ENCODE results near the gene TMEM135.
"Not testable (repeated sequence)": the region's sequence is repeated elsewhere in the genome, so short reads cannot be mapped to it uniquely, and the experiment has no call there.

Gene TMEM135

DNA sequence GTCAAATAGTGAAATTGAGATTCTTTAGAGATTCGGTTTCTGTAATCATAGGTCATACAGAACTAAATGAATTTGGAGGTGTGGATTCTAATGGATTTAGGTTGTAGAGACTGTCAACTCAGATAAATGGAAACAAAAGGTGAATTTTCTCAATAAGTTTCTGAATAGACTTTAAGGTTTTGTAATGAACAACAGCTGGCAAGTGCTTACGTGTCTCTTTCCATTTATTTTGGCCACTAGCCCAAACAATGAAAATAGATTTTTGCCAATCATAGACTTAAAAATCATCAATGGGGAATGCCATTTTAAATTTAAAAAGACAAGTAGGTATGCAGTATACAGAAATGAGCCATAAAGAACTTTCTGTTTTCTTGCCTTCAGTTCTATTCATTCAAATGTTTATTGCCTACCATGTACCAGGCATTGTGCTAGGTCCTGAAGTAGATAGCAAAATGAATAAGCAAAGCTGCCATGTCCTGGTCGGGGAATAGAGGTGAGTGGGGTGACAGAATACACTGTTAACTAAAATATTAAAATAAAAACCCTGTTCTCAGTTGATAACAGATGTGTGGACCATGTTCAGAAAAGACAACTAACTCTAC, 16.9 kb upstream of the TMEM135 start:
- DNase-seq (ENCODE audit: low spot score): no peak

DNA sequence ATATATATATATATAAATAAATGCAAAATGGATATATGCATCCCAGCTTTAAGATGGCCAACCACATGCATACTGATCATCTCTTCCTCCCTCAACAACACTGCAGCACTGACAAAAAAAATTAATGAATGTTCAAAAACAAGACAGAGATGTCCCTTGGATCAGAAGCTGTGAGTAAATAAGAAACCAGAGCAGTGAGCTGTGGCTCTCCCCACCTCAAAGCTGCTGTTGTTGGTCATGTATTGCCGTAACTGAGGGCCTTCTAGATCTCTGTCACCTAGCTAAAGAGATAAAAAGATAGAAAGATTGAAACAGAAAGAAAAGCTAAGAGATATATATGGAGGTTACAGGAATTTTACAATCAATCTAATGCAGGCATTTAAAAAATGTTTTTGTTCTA, 15.5 kb upstream of the TMEM135 start:
- DNase-seq (ENCODE audit: low spot score): no peak

- DNase-seq (ENCODE audit: low spot score): no peak
Observed at GRCh38 chr11:87022738-87023137, 15.0 kb upstream of the TMEM135 start.

DNA sequence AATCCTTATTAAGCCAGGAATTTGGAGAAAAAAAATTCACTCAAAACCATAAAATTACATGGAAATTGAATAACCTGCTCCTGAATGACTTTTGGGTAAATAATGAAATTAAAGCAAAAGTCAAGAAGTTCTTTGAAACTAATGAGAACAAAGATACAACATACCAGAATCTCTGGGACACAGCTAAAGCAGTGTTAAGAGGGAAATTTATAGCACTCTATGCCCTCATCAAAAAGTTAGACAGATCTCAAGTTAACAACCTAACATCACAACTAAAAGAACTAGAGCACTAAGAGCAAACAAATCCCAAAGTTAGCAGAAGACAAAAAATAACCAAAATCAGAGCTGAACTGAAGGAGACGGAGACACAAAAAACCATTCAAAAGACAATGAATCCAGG, 11.3 kb upstream of the TMEM135 start:
- DNase-seq (ENCODE audit: low spot score): not testable (repeated sequence)

- DNase-seq (ENCODE audit: low spot score): no peak
Observed at GRCh38 chr11:87030458-87031054, 7.2 kb upstream of the TMEM135 start.

GRCh38 chr11:87031433-87032170, 6.1 kb upstream of the TMEM135 start:
- no peak for DNase-seq (ENCODE audit: low spot score)

DNA sequence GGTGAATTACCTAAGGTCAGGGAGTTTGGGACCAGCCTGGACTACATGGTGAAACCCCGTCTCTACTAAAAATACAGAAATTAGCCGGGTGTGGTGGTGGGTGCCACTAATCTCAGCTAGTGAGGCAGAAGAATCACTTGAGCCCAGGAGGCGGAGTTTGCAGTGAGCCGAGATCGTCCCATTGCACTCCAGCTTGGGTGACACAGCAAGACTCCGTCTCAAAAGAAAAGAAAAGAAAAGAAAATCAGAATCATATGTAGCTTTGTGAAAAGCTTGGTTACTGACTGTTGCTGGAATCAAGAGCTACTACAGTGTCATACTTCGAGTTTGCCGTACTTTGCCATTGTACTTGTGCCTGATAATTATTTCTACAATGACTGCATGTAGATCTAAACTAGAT, 4.2 kb upstream of the TMEM135 start:
- DNase-seq (ENCODE audit: low spot score): no peak

DNA sequence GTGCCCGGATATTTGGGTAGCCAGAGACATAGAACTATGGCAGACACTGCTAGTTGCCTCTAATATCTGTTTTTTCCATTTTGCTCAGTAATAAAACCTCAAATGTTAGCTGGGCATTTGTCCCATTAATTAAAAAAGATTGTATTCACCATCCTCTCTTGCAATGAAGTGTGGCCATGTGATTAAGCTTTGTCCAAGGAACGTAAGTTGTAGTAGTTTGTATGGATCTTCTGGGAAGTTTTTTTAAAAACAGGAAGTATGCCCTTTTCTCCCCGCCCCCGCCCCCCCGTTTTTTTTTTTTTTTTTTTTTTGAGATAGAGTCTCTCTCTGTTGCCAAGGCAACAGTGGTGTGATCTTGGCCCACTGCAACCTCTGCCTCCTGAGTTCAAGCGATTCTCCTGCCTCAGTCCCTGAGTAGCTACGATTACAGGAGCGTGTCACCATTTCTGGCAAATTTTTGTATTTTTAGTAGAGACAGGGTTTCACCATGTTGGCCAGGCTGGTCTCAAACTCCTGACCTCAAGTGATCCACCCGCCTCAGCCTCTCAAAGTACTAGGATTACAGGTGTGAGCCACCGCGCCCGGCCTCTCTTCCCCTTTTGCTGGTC, 1.7 kb upstream of the TMEM135 start:
- no peak for DNase-seq (ENCODE audit: low spot score)

GRCh38 chr11:87036756-87037449, 831 bp upstream of the TMEM135 start:
- no peak for DNase-seq (ENCODE audit: low spot score)

GRCh38 chr11:87038235-87038977, 672 bp downstream of the TMEM135 start:
- DNase-seq (ENCODE audit: low spot score): peak; percentile 40

GRCh38 chr11:87039371-87039770, 1.6 kb downstream of the TMEM135 start:
- peak; percentile 21 for DNase-seq (ENCODE audit: low spot score)

DNA sequence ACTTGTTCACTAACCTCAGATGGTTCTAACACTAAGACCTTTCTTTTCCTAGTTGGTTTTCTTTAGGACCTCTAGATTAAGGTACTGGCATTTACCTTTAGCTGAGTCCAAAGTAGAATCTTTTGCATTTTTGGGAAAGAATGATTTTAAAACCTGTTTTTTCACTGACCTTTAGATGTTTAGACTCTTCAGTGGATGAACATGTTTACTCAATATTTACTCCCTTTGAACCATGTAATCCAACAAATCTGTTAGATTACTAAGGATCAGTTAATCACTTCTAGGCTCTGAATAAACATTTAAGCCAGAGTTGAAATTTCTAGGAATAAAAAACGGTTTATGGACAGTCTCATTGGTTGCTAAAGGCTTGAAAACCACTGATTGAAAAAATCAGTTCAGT, 6.2 kb downstream of the TMEM135 start:
- DNase-seq (ENCODE audit: low spot score): no peak

DNA sequence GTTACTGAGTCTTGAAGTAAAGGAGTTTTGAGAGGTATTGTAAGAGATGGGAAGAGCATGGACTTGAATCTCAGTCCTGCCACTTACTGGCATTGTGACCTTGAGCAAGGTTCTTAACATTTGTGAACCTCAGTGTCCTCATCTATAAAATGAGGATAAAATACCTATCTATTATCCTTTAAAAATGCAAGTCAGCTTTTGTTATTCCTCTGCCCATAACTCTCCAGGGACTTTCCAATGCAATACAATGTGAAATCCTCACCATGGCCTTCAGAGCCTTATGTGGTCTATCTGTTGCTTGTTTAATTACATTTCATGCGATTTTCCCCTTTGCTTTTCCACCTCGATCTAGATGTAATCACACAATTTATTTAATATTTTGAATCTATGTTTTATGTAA, 9.1 kb downstream of the TMEM135 start:
- no peak for DNase-seq (ENCODE audit: low spot score)

- DNase-seq (ENCODE audit: low spot score): no peak
Observed at GRCh38 chr11:87056091-87056490, 18.4 kb downstream of the TMEM135 start.

DNA sequence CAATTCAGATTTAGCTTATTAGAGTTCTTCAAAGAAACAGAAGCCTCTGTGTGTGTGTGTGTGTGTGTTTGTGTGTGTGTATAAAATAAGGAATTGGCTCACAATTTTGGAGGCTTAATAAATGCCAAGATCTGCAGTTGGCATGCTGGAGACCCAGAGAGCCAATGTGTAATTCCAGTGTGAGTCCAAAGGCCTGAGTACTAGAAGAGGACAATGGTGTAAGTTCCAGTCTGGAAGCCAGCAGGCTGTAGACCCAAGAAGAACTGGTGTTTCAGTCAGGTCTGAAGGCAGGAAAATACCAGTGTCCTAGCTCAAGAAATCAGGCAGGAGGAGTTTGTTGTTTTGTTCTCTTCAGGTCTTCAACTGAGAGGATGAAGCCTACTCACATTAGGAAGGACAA, 20.0 kb downstream of the TMEM135 start:
- DNase-seq (ENCODE audit: low spot score): no peak

DNA sequence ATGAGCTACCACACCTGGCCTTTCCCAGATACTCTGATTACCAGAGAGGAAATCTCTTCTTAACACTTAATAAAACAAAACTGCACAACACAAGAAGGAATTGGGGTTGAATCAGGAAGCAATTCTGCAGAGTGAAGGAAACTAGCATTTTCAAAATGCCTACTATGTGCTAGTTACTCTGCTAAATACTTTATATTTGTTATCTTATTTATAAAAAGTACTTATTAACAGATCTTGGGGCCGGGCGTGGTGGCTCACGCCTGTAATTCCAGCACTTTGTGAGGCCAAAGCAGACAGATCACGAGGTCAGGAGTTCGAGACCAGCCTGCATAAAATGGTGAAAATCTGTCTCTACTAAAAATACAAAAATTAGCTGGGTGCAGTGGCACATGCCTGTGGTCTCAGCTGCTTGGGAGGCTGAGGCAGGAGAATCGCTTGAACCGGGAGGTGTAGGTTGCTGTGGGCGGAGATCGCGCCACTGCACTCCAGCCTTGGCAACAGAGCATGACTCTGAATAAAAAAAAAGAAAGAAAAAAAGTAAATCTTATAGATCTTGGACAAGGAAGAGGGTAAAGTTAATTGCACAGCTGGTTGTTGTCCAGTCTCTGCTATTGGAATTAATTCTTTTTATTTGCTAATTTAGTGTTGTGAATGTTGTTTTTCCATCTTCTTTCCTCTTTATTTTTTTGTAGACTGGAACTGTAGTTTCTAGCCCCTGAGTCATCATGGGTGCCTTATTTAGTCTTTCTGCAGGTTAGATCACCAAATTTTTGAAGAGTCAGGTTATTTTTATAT, 22.1 kb downstream of the TMEM135 start:
- DNase-seq (ENCODE audit: low spot score): no peak

DNA sequence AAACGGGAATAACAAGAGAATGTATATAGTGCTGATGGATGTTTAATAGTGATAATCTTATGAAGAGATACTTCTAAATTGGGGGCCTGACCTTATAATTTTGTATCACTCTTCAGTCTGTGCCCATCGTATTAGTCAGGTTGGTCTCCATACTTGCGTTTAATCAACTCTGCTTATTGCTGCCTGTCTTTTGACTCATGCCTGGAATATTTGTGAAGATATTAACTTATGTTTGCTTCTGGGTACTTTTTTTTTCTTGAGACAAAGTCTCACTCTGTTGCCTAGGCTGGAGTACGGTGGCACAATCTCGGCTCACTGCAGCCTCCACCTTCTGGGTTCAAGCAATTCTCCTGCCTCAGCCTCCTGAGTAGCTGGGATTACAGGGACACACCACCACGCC, 24.0 kb downstream of the TMEM135 start:
- DNase-seq (ENCODE audit: low spot score): no peak

DNA sequence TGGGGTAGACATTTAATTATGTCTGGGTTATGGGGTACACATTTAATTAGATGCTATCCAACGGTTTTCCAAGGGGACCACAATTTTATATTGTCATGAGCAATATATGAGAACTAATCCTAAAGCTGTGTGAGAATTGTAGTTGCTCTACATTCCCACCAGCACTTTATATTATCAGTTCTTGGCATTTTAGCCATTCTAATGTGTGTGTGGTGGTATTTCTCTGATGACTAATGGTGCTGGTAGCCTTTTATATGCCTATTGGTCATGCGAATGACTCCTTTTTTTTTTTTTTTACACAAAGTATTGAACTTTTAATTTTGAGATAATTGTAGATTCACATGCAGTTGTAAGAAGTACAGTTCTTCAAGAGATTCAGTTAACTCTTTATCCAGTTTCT, 26.2 kb downstream of the TMEM135 start:
- DNase-seq (ENCODE audit: low spot score): no peak

DNA sequence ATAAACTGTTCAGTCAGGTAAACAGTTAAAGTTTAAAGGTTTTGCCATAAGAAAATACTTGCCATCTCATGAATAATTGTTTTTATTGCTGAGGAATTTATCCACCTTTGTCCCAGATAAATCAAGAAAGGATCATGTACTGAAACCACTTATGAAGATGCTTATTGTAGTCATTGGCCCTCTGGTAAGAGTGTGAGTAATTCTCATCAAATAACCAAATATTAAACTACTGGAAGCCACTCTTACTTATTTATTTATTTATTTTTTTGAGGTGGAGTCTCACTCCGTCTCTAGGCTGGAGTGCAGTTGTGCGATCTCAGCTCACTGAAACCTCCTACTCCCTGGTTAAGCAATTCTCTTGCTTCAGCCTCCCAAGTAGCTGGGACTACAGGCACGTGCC, 35.1 kb downstream of the TMEM135 start:
- DNase-seq (ENCODE audit: low spot score): no peak

GRCh38 chr11:87076260-87076783, 38.6 kb downstream of the TMEM135 start:
- no peak for DNase-seq (ENCODE audit: low spot score)

Measured in GM03348 (cell line).